ENCODE data around the gene DMRTB1.

DMRTB1 gene

GRCh38 chr1:53435151-53435550 lies 24.0 kb upstream of the DMRTB1 start:
- no peak overlapping the region for H3K4me3 ChIP-seq (ENCODE audit: low read depth, low read length)
- no peak for TF ChIP-seq CTCF (IDR thresholded peaks at IDR 0.05; ENCODE audit: borderline replicate concordance, insufficient read depth, low read depth, low read length)

GRCh38 chr1:53438427-53439336 lies 20.5 kb upstream of the DMRTB1 start:
- no peak for TF ChIP-seq CTCF (IDR thresholded peaks at IDR 0.05; ENCODE audit: borderline replicate concordance, insufficient read depth, low read depth, low read length)
- H3K4me3 ChIP-seq (ENCODE audit: low read depth, low read length): no peak overlapping the region

- no peak for TF ChIP-seq CTCF (IDR thresholded peaks at IDR 0.05; ENCODE audit: borderline replicate concordance, insufficient read depth, low read depth, low read length)
- H3K4me3 ChIP-seq (ENCODE audit: low read depth, low read length): no peak overlapping the region
These were observed 19.6 kb upstream of the DMRTB1 start for GRCh38 chr1:53439337-53440207.

- H3K4me3 ChIP-seq (ENCODE audit: low read depth, low read length): no peak overlapping the region
- no peak for TF ChIP-seq CTCF (IDR thresholded peaks at IDR 0.05; ENCODE audit: borderline replicate concordance, insufficient read depth, low read depth, low read length)
These were observed 18.6 kb upstream of the DMRTB1 start for GRCh38 chr1:53440633-53441032.

DNA sequence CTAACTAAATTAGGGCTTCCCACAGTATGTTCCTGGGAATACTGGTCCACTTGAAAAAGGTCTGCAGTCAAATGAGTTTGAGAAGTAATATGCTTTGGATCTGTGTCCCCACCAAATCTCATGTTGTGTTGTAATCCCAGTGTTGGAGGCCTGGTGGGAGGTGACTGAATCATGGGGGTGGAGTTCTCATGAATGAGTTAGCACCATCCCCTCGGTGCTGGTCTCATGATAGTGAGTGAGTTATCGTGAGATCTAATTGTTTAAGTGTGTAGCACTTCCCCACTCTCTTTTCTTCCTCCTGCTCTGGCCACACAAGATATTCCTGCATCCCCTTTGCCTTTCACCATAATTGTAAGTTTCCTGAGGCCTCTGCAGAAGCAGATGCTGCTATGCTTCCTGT lies 16.9 kb upstream of the DMRTB1 start:
- H3K4me3 ChIP-seq (ENCODE audit: low read depth, low read length): no peak overlapping the region
- TF ChIP-seq CTCF (IDR thresholded peaks at IDR 0.05; ENCODE audit: borderline replicate concordance, insufficient read depth, low read depth, low read length): no peak

DNA sequence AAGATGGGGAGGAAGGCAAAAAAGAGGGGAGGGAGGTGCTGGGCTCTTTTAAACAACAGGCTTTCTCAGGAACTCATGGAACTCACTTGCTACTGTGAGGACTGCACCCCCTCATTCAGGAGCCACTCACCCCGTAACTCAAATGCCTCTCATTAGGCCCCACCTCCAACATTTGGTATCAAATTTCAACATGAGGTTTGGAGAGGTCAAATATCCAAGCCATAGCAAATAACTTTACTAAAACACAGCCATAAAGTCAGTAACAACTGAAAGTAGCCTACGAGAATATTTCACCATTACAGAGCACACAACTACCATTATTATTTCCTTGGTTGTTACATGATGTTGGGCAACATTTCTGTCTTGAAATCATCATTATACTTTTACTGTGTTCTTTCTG lies 13.1 kb upstream of the DMRTB1 start:
- no peak for TF ChIP-seq CTCF (IDR thresholded peaks at IDR 0.05; ENCODE audit: borderline replicate concordance, insufficient read depth, low read depth, low read length)
- H3K4me3 ChIP-seq (ENCODE audit: low read depth, low read length): no peak overlapping the region
